Fibroblast of villous mesenchyme (primary cell): ENCODE results near the gene ASMT. TPM values are rescaled to one million over a fixed set of nuclear protein-coding genes. Genes with fewer than 3 reads are reported as not detected.
A peak's percentile ranks its signal among the peaks of the same experiment; 100 is the strongest.
"Not testable (repeated sequence)": the region's sequence is repeated elsewhere in the genome, so short reads cannot be mapped to it uniquely, and the experiment has no call there.

Experiments used
- DNase-seq: peaks from one replicate; pipeline ENCODE4 v3.0.0-alpha.2; 2010; ENCODE audit warnings: low read depth
- H3K4me3 ChIP-seq: 2 replicates; pipeline ENCODE4 v1.5.1; 2011; ENCODE audit warnings: low read depth, mild to moderate bottlenecking, low read length
- CTCF ChIP-seq: IDR thresholded peaks from 2 replicates; pipeline ENCODE4 v1.5.1; 2012; ENCODE audit warnings: low read depth, mild to moderate bottlenecking, low read length; ENCODE audit not compliant: insufficient read depth
- total RNA-seq: library from RNA; depleted of rRNA; stranded (reverse); fragments of >200 nt; gene quantifications from 2 replicates; pipeline ENCODE4 v1.2.3, GENCODE V29; 2012

ASMT gene
- total RNA-seq: not detected in 2 replicates

- TF ChIP-seq CTCF: no peak
- H3K4me3 ChIP-seq: no peak within 1 kb of the TSS
- DNase-seq: no peak
Measured at GRCh38 chrX:1614927-1615326, at the start of gene ASMT. Gene ASMT (plus strand): TSS chrX:1615059. CDS start chrX:1615200, 141 bp downstream.

GRCh38 chrX:1574181-1574580 lies 40.7 kb upstream of the ASMT start:
- DNase-seq: not testable (repeated sequence)

GRCh38 chrX:1576201-1576992 lies 38.5 kb upstream of the ASMT start:
- DNase-seq: no peak
- no peak overlapping the region for H3K4me3 ChIP-seq
- no peak for TF ChIP-seq CTCF

More at GRCh38 chrX:1574181-1574580, 40.7 kb upstream of the ASMT start:
- H3K4me3 ChIP-seq: not testable (repeated sequence)

- no peak for TF ChIP-seq CTCF
- H3K4me3 ChIP-seq: no peak overlapping the region
- no peak for DNase-seq
Measured at GRCh38 chrX:1577845-1578244, 37.0 kb upstream of the ASMT start.

GRCh38 chrX:1578511-1579173 lies 36.2 kb upstream of the ASMT start:
- no peak overlapping the region for H3K4me3 ChIP-seq

GRCh38 chrX:1581132-1581531 lies 33.7 kb upstream of the ASMT start:
- peak; percentile 85 for TF ChIP-seq CTCF
- peak; percentile 35 for DNase-seq
- no peak overlapping the region for H3K4me3 ChIP-seq

More at GRCh38 chrX:1578511-1579173, 36.2 kb upstream of the ASMT start:
- no peak for DNase-seq
- no peak for TF ChIP-seq CTCF

- DNase-seq: peak; percentile 19
- no peak for TF ChIP-seq CTCF
- no peak overlapping the region for H3K4me3 ChIP-seq
Measured at GRCh38 chrX:1582686-1583437, 32.0 kb upstream of the ASMT start.
